A549 (cell line): ENCODE measurements around the gene GKN1. TPM values are rescaled to one million over a fixed set of nuclear protein-coding genes. Genes with fewer than 3 reads are reported as not detected.

Experiments
- ATAC-seq, 2 experiments: fragments of 200-7000 bp in 1 of 2; fragments of >200 bp in 1 of 2; cut with Nextera tagmentation in 1 of 2; cut with Tn5 transposase in 1 of 2; 3 replicates each; pipeline versions ENCODE4 v1.8.0 to v1.9.1; 2018 to 2020; ENCODE audit warnings: mild to moderate bottlenecking in 1 of 2, moderate library complexity in 1 of 2
- CTCF ChIA-PET: fragments of 300-600 bp; sonication (Branson Sonifier 250); formaldehyde crosslinking; extraction: SDS; loops from one replicate; lab custom pipeline; 2021; ENCODE audit warnings: antibody characterized with exemption, inconsistent platforms; lab: Yijun Ruan, JAX
- POLR2A ChIA-PET: fragments of 350-600 bp; formaldehyde crosslinking; extraction: SDS; loops from one replicate; lab custom pipeline; 2021; ENCODE audit warnings: antibody characterized with exemption, inconsistent platforms; lab: Yijun Ruan, JAX
- DNase-seq, 2 experiments: peaks; one replicate each; pipeline versions ENCODE4 v3.0.0 to v3.0.0-alpha.2; 2011 to 2016; ENCODE audit warnings: low read depth in 1 of 2, low spot score in 1 of 2
- FAIRE-seq: peaks from 2 replicates; lab custom pipeline; 2011; peaks lifted over from hg19 to GRCh38; lab: Jason Lieb, UNC
- H3K27ac ChIP-seq, 2 experiments: fragments of >200 bp; sonication (Bioruptor Twin); formaldehyde crosslinking; 3 replicates each; pipeline ENCODE4 v1.5.1; 2016 to 2017
- H3K4me1 ChIP-seq: fragments of >200 bp; sonication (Bioruptor Twin); formaldehyde crosslinking; 3 replicates; pipeline ENCODE4 v1.6.1; 2016
- H3K4me2 ChIP-seq: fragments of >200 bp; sonication (Bioruptor Twin); formaldehyde crosslinking; 3 replicates; pipeline ENCODE4 v1.6.1; 2016
- H3K4me3 ChIP-seq: fragments of >200 bp; sonication (Bioruptor Twin); formaldehyde crosslinking; 3 replicates; pipeline ENCODE4 v1.5.1; 2016
- H3K9me3 ChIP-seq: fragments of >200 bp; sonication (Bioruptor Twin); formaldehyde crosslinking; 3 replicates; pipeline ENCODE4 v1.6.1; 2016
- CEBPB ChIP-seq, 2 experiments: fragments of >200 bp in 1 of 2; sonication (Bioruptor Twin) in 1 of 2; formaldehyde crosslinking in 1 of 2; IDR thresholded peaks; 2 replicates each; pipeline ENCODE4 v1.6.1; 2012 to 2016
- EP300 ChIP-seq, 2 experiments: fragments of >200 bp; sonication (Bioruptor Twin); formaldehyde crosslinking; IDR thresholded peaks; 2 replicates in 1 of 2; 3 replicates in 1 of 2; pipeline ENCODE4 v1.6.1; 2016 to 2017
- FOSL2 ChIP-seq, 2 experiments: fragments of 450-650 bp in 1 of 2; fragments of >200 bp in 1 of 2; sonication (Bioruptor Twin) in 1 of 2; formaldehyde crosslinking; IDR thresholded peaks; 2 replicates each; pipeline versions ENCODE4 v1.5.0 to v1.6.1; 2016 to 2020; ENCODE audit warnings: mild to moderate bottlenecking in 1 of 2, moderate library complexity in 1 of 2
- GATA3 ChIP-seq: IDR thresholded peaks from 2 replicates; pipeline ENCODE4 v1.6.1; 2012; ENCODE audit warnings: borderline replicate concordance
- HDAC2 ChIP-seq: fragments of 200-600 bp; sonication (generic); IDR thresholded peaks from 2 replicates; pipeline ENCODE4 v1.6.1; 2016
- JUN ChIP-seq, 2 experiments: fragments of >200 bp; sonication (Bioruptor Twin); formaldehyde crosslinking; IDR thresholded peaks; 2 replicates in 1 of 2; 3 replicates in 1 of 2; pipeline ENCODE4 v1.6.1; 2016 to 2017
- JUNB ChIP-seq: fragments of >200 bp; sonication (Bioruptor Twin); formaldehyde crosslinking; IDR thresholded peaks from 2 replicates; pipeline ENCODE4 v1.6.1; 2016
- KDM5A ChIP-seq: fragments of 200-600 bp; sonication (generic); IDR thresholded peaks from 2 replicates; pipeline ENCODE4 v1.6.1; 2016; ENCODE audit warnings: antibody characterized with exemption, mild to moderate bottlenecking
- MYC ChIP-seq: IDR thresholded peaks from 2 replicates; pipeline ENCODE4 v1.6.1; 2012; ENCODE audit warnings: mild to moderate bottlenecking, inconsistent platforms, low read length, improper control_type of control experiment, borderline replicate concordance
- POLR2A ChIP-seq: IDR thresholded peaks from 2 replicates; pipeline ENCODE4 v1.6.1; 2012; ENCODE audit warnings: mild to moderate bottlenecking, low read length
- RAD21 ChIP-seq, 2 experiments: fragments of >200 bp in 1 of 2; sonication (Bioruptor Twin) in 1 of 2; formaldehyde crosslinking in 1 of 2; IDR thresholded peaks in 1 of 2; conservative IDR thresholded peaks in 1 of 2; 2 replicates in 1 of 2; 3 replicates in 1 of 2; pipeline ENCODE4 v1.6.1; 2012 to 2018; ENCODE audit warnings: inconsistent platforms in 1 of 2
- RARB ChIP-seq: fragments of 250-450 bp; sonication (Bioruptor Pico); IDR thresholded peaks from 2 replicates; pipeline ENCODE4 v1.8.0; 2021; ENCODE audit warnings: mild to moderate bottlenecking, moderate library complexity
- SMC3 ChIP-seq: fragments of >200 bp; sonication (Bioruptor Twin); formaldehyde crosslinking; IDR thresholded peaks from 3 replicates; pipeline ENCODE4 v1.6.1; 2018; ENCODE audit warnings: inconsistent platforms
- TFCP2L1 ChIP-seq: fragments of 250-450 bp; sonication (Bioruptor Pico); IDR thresholded peaks from 2 replicates; pipeline ENCODE4 v1.5.0; 2021; ENCODE audit warnings: mild to moderate bottlenecking
- TP53 ChIP-seq: fragments of 250-450 bp; sonication (Bioruptor Pico); IDR thresholded peaks from 2 replicates; pipeline ENCODE4 v1.5.0; 2021; ENCODE audit warnings: mild to moderate bottlenecking, moderate library complexity
- ZFP36 ChIP-seq: fragments of 450-650 bp; IDR thresholded peaks from 2 replicates; pipeline ENCODE4 v1.6.1; 2014; ENCODE audit warnings: borderline replicate concordance; ENCODE audit not compliant: partially characterized antibody
- ZSCAN20 ChIP-seq: fragments of 250-450 bp; sonication (Bioruptor Pico); IDR thresholded peaks from 2 replicates; pipeline ENCODE4 v1.8.0; 2022; ENCODE audit warnings: mild to moderate bottlenecking, moderate library complexity
- WGBS: methylation state at CpG from one replicate; pipeline ENCODE4 v1.1.6; 2017; ENCODE audit errors: missing lambda C conversion rate; 5-methylcytosine and 5-hydroxymethylcytosine counted together
- polyA plus RNA-seq, 4 experiments: library from polyadenylated mRNA; depleted of rRNA in 3 of 4; stranded (reverse); fragments of >200 nt; fragmentation: RNase III in 1 of 4; extraction: RNeasy Plus Mini Kit Qiagen cat#74134 plus additional on column Dnase treatment in 1 of 4; gene quantifications; 2 replicates in 3 of 4; 3 replicates in 1 of 4; pipeline ENCODE4 v1.2.3, GENCODE V29; 2011 to 2017
- TF ChIP-seq, protein P1 (sequence below): IDR thresholded peaks from 2 replicates; pipeline ENCODE4 v1.6.1; 2012
- TF ChIP-seq, protein P2 (sequence below): fragments of >200 bp; sonication (Bioruptor Twin); formaldehyde crosslinking; IDR thresholded peaks from 3 replicates; pipeline ENCODE4 v1.5.1; 2016
- TF ChIP-seq, protein P3 (sequence below): IDR thresholded peaks from 2 replicates; pipeline ENCODE4 v1.6.1; 2012
- TF ChIP-seq, protein P4 (sequence below): fragments of >200 bp; sonication (Bioruptor Twin); formaldehyde crosslinking; IDR thresholded peaks from 3 replicates; pipeline ENCODE4 v1.6.1; 2016

Gene GKN1
- polyA plus RNA-seq, 2 of the 4 experiments (the other 2 are of a cell fraction): 0.35 to 0.45 TPM

DNA sequence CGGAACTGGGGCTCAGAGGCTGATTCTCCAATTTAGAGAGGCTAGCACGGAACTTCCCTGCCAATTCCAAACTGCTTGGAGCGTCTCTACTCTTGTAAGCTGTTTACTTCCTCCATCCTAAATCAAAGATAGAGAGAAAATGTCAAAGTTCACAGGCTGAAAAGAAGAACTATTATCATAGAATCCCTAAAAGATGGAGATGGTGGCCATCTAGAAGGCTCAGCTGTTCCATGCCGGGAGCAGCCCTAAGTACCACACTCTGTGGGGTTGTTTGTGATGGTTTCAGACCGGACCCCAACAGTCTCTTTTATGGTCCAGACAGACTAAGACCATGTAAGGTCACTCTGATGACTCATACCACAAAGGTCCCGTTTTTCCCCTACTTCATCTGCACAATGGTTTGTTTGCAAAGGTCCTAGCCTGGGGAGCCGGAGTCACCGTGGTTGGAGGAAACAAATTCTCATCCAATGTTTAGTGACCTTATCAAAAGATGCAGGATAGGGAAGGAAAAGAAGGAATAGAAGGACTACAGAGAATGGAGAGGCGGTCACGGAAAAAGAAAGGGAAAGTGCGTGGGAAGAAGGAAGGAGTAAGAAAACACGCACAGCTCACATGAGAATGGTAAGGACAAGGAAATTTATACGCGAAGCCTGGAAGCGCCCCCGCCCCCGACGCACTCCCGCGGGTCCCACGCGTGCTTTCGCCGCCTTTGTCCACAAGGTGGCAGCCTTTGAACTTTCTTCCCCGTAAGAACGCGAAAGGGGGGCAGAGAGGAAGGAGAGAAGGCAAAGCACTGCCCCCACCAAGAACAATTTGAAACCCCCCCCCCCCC lies 38.1 kb downstream of the GKN1 start:
- CTCF ChIA-PET: interaction anchor here (0.6 to 3.7 kb wide), 61 partner anchors 9 to 1607 kb away, joined by 3 to 44 read pairs (median 4); partner anchors contain the start of gene GKN1
- Histone ChIP-seq H3K4me3 (peak overlapping the region; percentile 85), H3K4me2 (peak overlapping the region; percentile 81), H3K27ac (peak overlapping the region; percentile 90 to 95), H3K4me1 (peaks cover 35% of the 10 kb centered on the region), H3K9me3 (no peaks in the 10 kb centered on the region)
- POLR2A ChIA-PET: interaction anchor here (0.6 to 1.0 kb wide), 3 partner anchors 41 to 286 kb away, joined by 3 to 13 read pairs (median 3); no protein-coding TSS in a partner anchor
- DNase-seq (peak; percentile 74 to 85), ATAC-seq (peak; percentile 55 to 65), FAIRE-seq (no peak)
- WGBS: 12% methylated on average over 27 of the region's 27 CpGs
- TF ChIP-seq RARB (CRISPR knock-in tag) (0 out of 2 replicates have a peak, but pooled peaks have one; percentile 45), SMC3 (peak; percentile 96), KDM5A (peak; percentile 31; the same call in 1 of the 2 replicates), EP300 (IDR thresholded peaks at IDR 0.05) (peak in 1 of 2 experiments; percentile 31; a peak in 1 of 5 replicates), ZFP36 (peak; percentile 16), FOSL2 (IDR thresholded peaks at IDR 0.05) (no peak), FOSL2 (CRISPR knock-in tag; IDR thresholded peaks at IDR 0.05) (peak; percentile 92), RAD21 (conservative IDR thresholded peaks at IDR 0.05 in 1 of 2, IDR thresholded peaks at IDR 0.05 in 1 of 2) (peak; percentile 80 to 96), GATA3 (peak; percentile 36; the same call in 1 of the 2 replicates), TFCP2L1 (no peak), JUNB (no peak), TP53 (CRISPR knock-in tag) (no peak), MYC (peak; percentile 44; the same call in 1 of the 2 replicates), HDAC2 (0 out of 2 replicates have a peak, but pooled peaks have one; percentile 53), ZSCAN20 (CRISPR knock-in tag) (no peak)
- TF ChIP-seq, protein P1, sequence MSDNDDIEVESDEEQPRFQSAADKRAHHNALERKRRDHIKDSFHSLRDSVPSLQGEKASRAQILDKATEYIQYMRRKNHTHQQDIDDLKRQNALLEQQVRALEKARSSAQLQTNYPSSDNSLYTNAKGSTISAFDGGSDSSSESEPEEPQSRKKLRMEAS: peak; percentile 90
- TF ChIP-seq, protein P2, sequence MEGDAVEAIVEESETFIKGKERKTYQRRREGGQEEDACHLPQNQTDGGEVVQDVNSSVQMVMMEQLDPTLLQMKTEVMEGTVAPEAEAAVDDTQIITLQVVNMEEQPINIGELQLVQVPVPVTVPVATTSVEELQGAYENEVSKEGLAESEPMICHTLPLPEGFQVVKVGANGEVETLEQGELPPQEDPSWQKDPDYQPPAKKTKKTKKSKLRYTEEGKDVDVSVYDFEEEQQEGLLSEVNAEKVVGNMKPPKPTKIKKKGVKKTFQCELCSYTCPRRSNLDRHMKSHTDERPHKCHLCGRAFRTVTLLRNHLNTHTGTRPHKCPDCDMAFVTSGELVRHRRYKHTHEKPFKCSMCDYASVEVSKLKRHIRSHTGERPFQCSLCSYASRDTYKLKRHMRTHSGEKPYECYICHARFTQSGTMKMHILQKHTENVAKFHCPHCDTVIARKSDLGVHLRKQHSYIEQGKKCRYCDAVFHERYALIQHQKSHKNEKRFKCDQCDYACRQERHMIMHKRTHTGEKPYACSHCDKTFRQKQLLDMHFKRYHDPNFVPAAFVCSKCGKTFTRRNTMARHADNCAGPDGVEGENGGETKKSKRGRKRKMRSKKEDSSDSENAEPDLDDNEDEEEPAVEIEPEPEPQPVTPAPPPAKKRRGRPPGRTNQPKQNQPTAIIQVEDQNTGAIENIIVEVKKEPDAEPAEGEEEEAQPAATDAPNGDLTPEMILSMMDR: peak; percentile 89

DNA sequence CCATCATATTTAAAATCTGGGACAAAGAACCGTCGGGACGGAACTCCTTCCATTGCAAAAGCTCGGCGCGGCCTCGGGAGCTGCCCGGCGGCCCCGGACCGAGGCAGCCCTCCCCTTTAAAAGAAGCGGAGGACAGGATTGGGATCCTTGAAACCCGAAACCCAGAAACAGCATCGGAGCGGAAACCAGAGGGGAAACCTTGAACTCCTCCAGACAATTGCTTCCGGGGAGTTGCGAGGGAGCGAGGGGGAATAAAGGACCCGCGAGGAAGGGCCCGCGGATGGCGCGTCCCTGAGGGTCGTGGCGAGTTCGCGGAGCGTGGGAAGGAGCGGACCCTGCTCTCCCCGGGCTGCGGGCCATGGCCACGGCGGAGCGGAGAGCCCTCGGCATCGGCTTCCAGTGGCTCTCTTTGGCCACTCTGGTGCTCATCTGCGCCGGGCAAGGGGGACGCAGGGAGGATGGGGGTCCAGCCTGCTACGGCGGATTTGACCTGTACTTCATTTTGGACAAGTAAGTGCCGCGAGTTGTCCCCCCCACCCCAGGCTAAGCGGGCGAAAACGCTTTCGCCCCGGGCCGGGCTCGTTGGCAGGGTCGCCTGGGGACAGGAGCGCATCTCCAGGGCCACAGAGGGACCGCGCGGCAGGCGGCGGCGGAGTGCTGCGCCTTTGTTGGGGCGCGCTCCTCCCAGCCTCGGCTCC lies 38.9 kb downstream of the GKN1 start, which contains the start of gene ANTXR1:
ANTXR1 (plus strand) TSS at position 38 of the 698 bp plus-strand sequence; CDS start at position 359, 321 bp downstream.
- Histone ChIP-seq H3K4me3 (peak within 1 kb of the TSS; percentile 85), H3K4me2 (peak within 1 kb of the TSS; percentile 81), H3K9me3 (no peaks in the 10 kb centered on the region), H3K4me1 (peaks cover 43% of the 10 kb centered on the region), H3K27ac (peak within 1 kb of the TSS; percentile 90 to 95)
- under 1% methylated on average over 51 of the region's 63 CpGs for WGBS
- ChIA-PET CTCF (interaction anchor here (0.6 to 3.7 kb wide), 56 partner anchors 9 to 1607 kb away, joined by 3 to 44 read pairs (median 4); partner anchors contain the start of gene GKN1), POLR2A (interaction anchor here (0.6 to 1.0 kb wide), 3 partner anchors 42 to 286 kb away, joined by 3 to 13 read pairs (median 3); no protein-coding TSS in a partner anchor)
- ATAC-seq (peak; percentile 74 to 79), FAIRE-seq (no peak), DNase-seq (peak; percentile 78 to 82)
- TF ChIP-seq POLR2A (peak; percentile 53), JUN (IDR thresholded peaks at IDR 0.05) (peak in 1 of 2 experiments; percentile 79; a peak in 4 of 5 replicates), HDAC2 (no peak; the same call in 1 of the 2 replicates), SMC3 (peak; percentile 55; the same call in 2 of the 3 replicates), CEBPB (IDR thresholded peaks at IDR 0.05) (peak in 1 of 2 experiments; percentile 40; a peak in 1 of 4 replicates), TP53 (CRISPR knock-in tag) (0 out of 2 replicates have a peak, but pooled peaks have one; percentile 23)
- TF ChIP-seq, protein P3, sequence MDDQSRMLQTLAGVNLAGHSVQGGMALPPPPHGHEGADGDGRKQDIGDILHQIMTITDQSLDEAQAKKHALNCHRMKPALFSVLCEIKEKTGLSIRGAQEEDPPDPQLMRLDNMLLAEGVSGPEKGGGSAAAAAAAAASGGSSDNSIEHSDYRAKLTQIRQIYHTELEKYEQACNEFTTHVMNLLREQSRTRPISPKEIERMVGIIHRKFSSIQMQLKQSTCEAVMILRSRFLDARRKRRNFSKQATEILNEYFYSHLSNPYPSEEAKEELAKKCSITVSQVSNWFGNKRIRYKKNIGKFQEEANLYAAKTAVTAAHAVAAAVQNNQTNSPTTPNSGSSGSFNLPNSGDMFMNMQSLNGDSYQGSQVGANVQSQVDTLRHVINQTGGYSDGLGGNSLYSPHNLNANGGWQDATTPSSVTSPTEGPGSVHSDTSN: no peak; the same call in 1 of the 2 replicates
- TF ChIP-seq, protein P4, sequence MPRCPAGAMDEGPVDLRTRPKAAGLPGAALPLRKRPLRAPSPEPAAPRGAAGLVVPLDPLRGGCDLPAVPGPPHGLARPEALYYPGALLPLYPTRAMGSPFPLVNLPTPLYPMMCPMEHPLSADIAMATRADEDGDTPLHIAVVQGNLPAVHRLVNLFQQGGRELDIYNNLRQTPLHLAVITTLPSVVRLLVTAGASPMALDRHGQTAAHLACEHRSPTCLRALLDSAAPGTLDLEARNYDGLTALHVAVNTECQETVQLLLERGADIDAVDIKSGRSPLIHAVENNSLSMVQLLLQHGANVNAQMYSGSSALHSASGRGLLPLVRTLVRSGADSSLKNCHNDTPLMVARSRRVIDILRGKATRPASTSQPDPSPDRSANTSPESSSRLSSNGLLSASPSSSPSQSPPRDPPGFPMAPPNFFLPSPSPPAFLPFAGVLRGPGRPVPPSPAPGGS: peak; percentile 70; the same call in 1 of the 3 replicates
